Liver (tissue), 3 donors: Measurements from ENCODE around the gene CTNNA1.
"Not testable (repeated sequence)": the region's sequence is repeated elsewhere in the genome, so short reads cannot be mapped to it uniquely, and the experiment has no call there.

Experiments used
- EGR1 ChIP-seq, 2 donors: IDR thresholded peaks; 2 replicates each; pipeline ENCODE4 v1.6.1; 2016 to 2018; ENCODE audit warnings: antibody characterized with exemption in 2 of 2, low read depth in 2 of 2
- GABPA ChIP-seq, 2 donors: IDR thresholded peaks in 1 of 2; conservative IDR thresholded peaks in 1 of 2; 2 replicates each; pipeline ENCODE4 v1.6.1; 2016; ENCODE audit warnings: antibody characterized with exemption in 2 of 2, mild to moderate bottlenecking in 1 of 2, moderate library complexity in 1 of 2
- HNF4A ChIP-seq, 2 donors: conservative IDR thresholded peaks; 2 replicates each; pipeline ENCODE4 v1.6.1; 2016; ENCODE audit warnings: antibody characterized with exemption in 2 of 2, mild to moderate bottlenecking in 2 of 2
- JUND ChIP-seq, 2 donors: IDR thresholded peaks; 2 replicates each; pipeline ENCODE4 v1.6.1; 2016; ENCODE audit warnings: antibody characterized with exemption in 2 of 2
- RAD21 ChIP-seq, 2 donors: IDR thresholded peaks; 2 replicates each; pipeline ENCODE4 v1.6.1; 2016; ENCODE audit warnings: antibody characterized with exemption in 2 of 2, mild to moderate bottlenecking in 2 of 2
- RXRA ChIP-seq, 2 donors: IDR thresholded peaks; 2 replicates each; pipeline ENCODE4 v1.6.1; 2017 to 2018; ENCODE audit warnings: antibody characterized with exemption in 2 of 2, mild to moderate bottlenecking in 1 of 2
- SP1 ChIP-seq: IDR thresholded peaks from 2 replicates; pipeline ENCODE4 v1.6.1; 2018; ENCODE audit warnings: antibody characterized with exemption, mild to moderate bottlenecking
- TAF1 ChIP-seq: conservative IDR thresholded peaks from 2 replicates; pipeline ENCODE4 v1.6.1; 2016; ENCODE audit warnings: antibody characterized with exemption, mild to moderate bottlenecking
- YY1 ChIP-seq: IDR thresholded peaks from 2 replicates; pipeline ENCODE4 v1.6.1; 2016; ENCODE audit warnings: antibody characterized with exemption, mild to moderate bottlenecking
- TF ChIP-seq, protein P1 (sequence below): fragments of 150-350 bp; IDR thresholded peaks from 2 replicates; pipeline ENCODE4 v1.5.1; 2017; ENCODE audit warnings: improper control_type of control experiment, low read depth, low read length; ENCODE audit not compliant: missing input control
- TF ChIP-seq, protein P2 (sequence below): IDR thresholded peaks from 2 replicates; pipeline ENCODE4 v1.6.1; 2016; ENCODE audit warnings: antibody characterized with exemption
- TF ChIP-seq, protein P3 (sequence below): IDR thresholded peaks from 2 replicates; pipeline ENCODE4 v1.6.1; 2016; ENCODE audit warnings: antibody characterized with exemption, mild to moderate bottlenecking
- donor health status: healthy.
- donor health status: healthy.

DNA sequence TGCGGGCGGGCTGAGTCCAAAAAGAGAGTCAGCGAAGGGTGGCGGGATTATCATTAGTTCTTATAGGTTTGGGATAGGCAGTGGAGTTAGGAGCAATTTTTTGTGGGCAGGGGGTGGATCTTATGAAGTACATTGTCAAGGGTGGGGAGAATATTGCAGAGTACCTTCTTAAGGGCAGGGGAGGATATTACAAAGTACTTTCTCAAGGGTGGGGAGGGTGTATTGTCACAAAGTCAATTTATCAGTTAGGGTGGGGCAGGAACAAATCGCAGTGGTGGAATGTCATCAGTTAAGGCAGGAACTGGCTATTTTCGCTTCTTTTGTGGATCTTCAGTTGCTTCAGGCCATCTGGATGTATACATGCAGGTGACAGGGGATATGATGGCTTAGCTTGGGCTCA, 81.6 kb downstream of the CTNNA1 start:
- TF ChIP-seq, protein P1, sequence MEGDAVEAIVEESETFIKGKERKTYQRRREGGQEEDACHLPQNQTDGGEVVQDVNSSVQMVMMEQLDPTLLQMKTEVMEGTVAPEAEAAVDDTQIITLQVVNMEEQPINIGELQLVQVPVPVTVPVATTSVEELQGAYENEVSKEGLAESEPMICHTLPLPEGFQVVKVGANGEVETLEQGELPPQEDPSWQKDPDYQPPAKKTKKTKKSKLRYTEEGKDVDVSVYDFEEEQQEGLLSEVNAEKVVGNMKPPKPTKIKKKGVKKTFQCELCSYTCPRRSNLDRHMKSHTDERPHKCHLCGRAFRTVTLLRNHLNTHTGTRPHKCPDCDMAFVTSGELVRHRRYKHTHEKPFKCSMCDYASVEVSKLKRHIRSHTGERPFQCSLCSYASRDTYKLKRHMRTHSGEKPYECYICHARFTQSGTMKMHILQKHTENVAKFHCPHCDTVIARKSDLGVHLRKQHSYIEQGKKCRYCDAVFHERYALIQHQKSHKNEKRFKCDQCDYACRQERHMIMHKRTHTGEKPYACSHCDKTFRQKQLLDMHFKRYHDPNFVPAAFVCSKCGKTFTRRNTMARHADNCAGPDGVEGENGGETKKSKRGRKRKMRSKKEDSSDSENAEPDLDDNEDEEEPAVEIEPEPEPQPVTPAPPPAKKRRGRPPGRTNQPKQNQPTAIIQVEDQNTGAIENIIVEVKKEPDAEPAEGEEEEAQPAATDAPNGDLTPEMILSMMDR = not testable (repeated sequence)
- TF ChIP-seq, protein P2, sequence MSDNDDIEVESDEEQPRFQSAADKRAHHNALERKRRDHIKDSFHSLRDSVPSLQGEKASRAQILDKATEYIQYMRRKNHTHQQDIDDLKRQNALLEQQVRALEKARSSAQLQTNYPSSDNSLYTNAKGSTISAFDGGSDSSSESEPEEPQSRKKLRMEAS = not testable (repeated sequence)
- TF ChIP-seq SP1; RAD21 (IDR thresholded peaks at IDR 0.05); GABPA (IDR thresholded peaks at IDR 0.05 in 1 of 2, conservative IDR thresholded peaks at IDR 0.05 in 1 of 2); HNF4A (conservative IDR thresholded peaks at IDR 0.05); RXRA (IDR thresholded peaks at IDR 0.05); JUND (IDR thresholded peaks at IDR 0.05); EGR1 (IDR thresholded peaks at IDR 0.05; ENCODE audit: low read depth in 2 of 2); TAF1; YY1: not testable (repeated sequence)
- TF ChIP-seq, protein P3, sequence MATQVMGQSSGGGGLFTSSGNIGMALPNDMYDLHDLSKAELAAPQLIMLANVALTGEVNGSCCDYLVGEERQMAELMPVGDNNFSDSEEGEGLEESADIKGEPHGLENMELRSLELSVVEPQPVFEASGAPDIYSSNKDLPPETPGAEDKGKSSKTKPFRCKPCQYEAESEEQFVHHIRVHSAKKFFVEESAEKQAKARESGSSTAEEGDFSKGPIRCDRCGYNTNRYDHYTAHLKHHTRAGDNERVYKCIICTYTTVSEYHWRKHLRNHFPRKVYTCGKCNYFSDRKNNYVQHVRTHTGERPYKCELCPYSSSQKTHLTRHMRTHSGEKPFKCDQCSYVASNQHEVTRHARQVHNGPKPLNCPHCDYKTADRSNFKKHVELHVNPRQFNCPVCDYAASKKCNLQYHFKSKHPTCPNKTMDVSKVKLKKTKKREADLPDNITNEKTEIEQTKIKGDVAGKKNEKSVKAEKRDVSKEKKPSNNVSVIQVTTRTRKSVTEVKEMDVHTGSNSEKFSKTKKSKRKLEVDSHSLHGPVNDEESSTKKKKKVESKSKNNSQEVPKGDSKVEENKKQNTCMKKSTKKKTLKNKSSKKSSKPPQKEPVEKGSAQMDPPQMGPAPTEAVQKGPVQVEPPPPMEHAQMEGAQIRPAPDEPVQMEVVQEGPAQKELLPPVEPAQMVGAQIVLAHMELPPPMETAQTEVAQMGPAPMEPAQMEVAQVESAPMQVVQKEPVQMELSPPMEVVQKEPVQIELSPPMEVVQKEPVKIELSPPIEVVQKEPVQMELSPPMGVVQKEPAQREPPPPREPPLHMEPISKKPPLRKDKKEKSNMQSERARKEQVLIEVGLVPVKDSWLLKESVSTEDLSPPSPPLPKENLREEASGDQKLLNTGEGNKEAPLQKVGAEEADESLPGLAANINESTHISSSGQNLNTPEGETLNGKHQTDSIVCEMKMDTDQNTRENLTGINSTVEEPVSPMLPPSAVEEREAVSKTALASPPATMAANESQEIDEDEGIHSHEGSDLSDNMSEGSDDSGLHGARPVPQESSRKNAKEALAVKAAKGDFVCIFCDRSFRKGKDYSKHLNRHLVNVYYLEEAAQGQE = not testable (repeated sequence)
